ENCODE results near the gene TCF4.

- TF ChIP-seq CTCF (IDR thresholded peaks at IDR 0.05; ENCODE audit: extremely low read depth in 1 of 2, insufficient read depth in 1 of 2, low read depth in 1 of 2, low read length in 2 of 2) (no peak), FOS (IDR thresholded peaks at IDR 0.05; ENCODE audit: borderline replicate concordance, insufficient read depth, low read length) (no peak), POLR2AphosphoS5 (IDR thresholded peaks at IDR 0.05; ENCODE audit: insufficient read depth, low read depth, low read length) (no peak)
Observed at GRCh38 chr18:55243255-55243654, 344.7 kb downstream of the TCF4 start.
